ENCODE data around the gene SAT2. TPM values are rescaled to one million over a fixed set of nuclear protein-coding genes. Genes with fewer than 3 reads are reported as not detected.
A peak's percentile ranks its signal among the peaks of the same experiment; 100 is the strongest.

Gene SAT2
- total RNA-seq, 1 donor from 2014 or later, result 89.1 TPM

GRCh38 chr17:7593296-7593695 is 34.3 kb downstream of the SAT2 start:
- TF ChIP-seq CTCF (conservative IDR thresholded peaks at IDR 0.05), result no peak
- DNase-seq (ENCODE audit: low read depth, low spot score), result no peak
- Mint-ChIP-seq H3K27ac (ENCODE audit: unreplicated experiment) (peak overlapping the region; percentile 5), H3K27me3 (ENCODE audit: low read depth) (peaks cover 6% of the 10 kb centered on the region), H3K36me3 (ENCODE audit: low read depth) (peaks cover 25% of the 10 kb centered on the region), H3K4me1 (peaks cover 5% of the 10 kb centered on the region), H3K9me3 (no peaks in the 10 kb centered on the region), H3K4me3 (peak overlapping the region; percentile 13)

- Mint-ChIP-seq H3K27ac (ENCODE audit: unreplicated experiment) (no peak overlapping the region), H3K27me3 (ENCODE audit: low read depth) (peaks cover 6% of the 10 kb centered on the region), H3K9me3 (no peaks in the 10 kb centered on the region), H3K36me3 (ENCODE audit: low read depth) (peaks cover 25% of the 10 kb centered on the region), H3K4me3 (peak overlapping the region; percentile 41), H3K4me1 (peaks cover 5% of the 10 kb centered on the region)
- no peak for DNase-seq (ENCODE audit: low read depth, low spot score)
- TF ChIP-seq CTCF (conservative IDR thresholded peaks at IDR 0.05), result no peak
Measured at GRCh38 chr17:7592422-7593021, 35.1 kb downstream of the SAT2 start.

- H3K27me3 Mint-ChIP-seq (ENCODE audit: low read depth), result peaks cover 6% of the 10 kb centered on the region
- peaks cover 25% of the 10 kb centered on the region for H3K36me3 Mint-ChIP-seq (ENCODE audit: low read depth)
- H3K27ac Mint-ChIP-seq (ENCODE audit: unreplicated experiment), result peak overlapping the region; percentile 87
- no peak for TF ChIP-seq CTCF (conservative IDR thresholded peaks at IDR 0.05)
- H3K4me3 Mint-ChIP-seq, result peak overlapping the region; percentile 41
- H3K4me1 Mint-ChIP-seq, result peaks cover 5% of the 10 kb centered on the region
- no peaks in the 10 kb centered on the region for H3K9me3 Mint-ChIP-seq
- DNase-seq (ENCODE audit: low read depth, low spot score), result no peak
Measured at GRCh38 chr17:7591596-7591995, 36.0 kb downstream of the SAT2 start.

GRCh38 chr17:7590743-7591142 is 36.9 kb downstream of the SAT2 start:
- Mint-ChIP-seq H3K27ac (ENCODE audit: unreplicated experiment) (peak overlapping the region; percentile 59), H3K4me1 (peaks cover 5% of the 10 kb centered on the region), H3K36me3 (ENCODE audit: low read depth) (peaks cover 22% of the 10 kb centered on the region), H3K9me3 (no peaks in the 10 kb centered on the region), H3K27me3 (ENCODE audit: low read depth) (peaks cover 6% of the 10 kb centered on the region), H3K4me3 (peak overlapping the region; percentile 68)
- DNase-seq (ENCODE audit: low read depth, low spot score), result no peak
- no peak for TF ChIP-seq CTCF (conservative IDR thresholded peaks at IDR 0.05)

- peaks cover 6% of the 10 kb centered on the region for H3K4me1 Mint-ChIP-seq
- H3K36me3 Mint-ChIP-seq (ENCODE audit: low read depth), result peaks cover 20% of the 10 kb centered on the region
- TF ChIP-seq CTCF (conservative IDR thresholded peaks at IDR 0.05), result no peak
- peak within 1 kb of the TSS; percentile 59 for H3K27ac Mint-ChIP-seq (ENCODE audit: unreplicated experiment)
- peaks cover 6% of the 10 kb centered on the region for H3K27me3 Mint-ChIP-seq (ENCODE audit: low read depth)
- DNase-seq (ENCODE audit: low read depth, low spot score), result no peak
- no peaks in the 10 kb centered on the region for H3K9me3 Mint-ChIP-seq
- peak within 1 kb of the TSS; percentile 75 for H3K4me3 Mint-ChIP-seq
Measured at GRCh38 chr17:7589891-7590691, 37.5 kb downstream of the SAT2 start, which contains the start of gene SOX15. Gene SOX15 (minus strand): TSS chr17:7590094. CDS start chr17:7589676, 418 bp downstream.

Data from neural crest cell (in vitro differentiated cells).